HEK293 (cell line): Measurements from ENCODE around the gene RGS9.

Experiments used
- CTCF ChIA-PET: fragments of 350-600 bp; formaldehyde crosslinking; extraction: SDS; loops from one replicate; lab custom pipeline; 2021; ENCODE audit warnings: antibody characterized with exemption; lab: Yijun Ruan, JAX
- POLR2A ChIA-PET: fragments of 300-600 bp; formaldehyde crosslinking; extraction: SDS; loops from one replicate; lab custom pipeline; 2020; ENCODE audit warnings: antibody characterized with exemption, inconsistent platforms; lab: Yijun Ruan, JAX
- H3K27ac ChIP-seq: fragments of 200-500 bp; sonication (Bioruptor generic); 2 replicates; pipeline ENCODE4 v1.5.1; 2014; ENCODE audit warnings: low read depth, low read length, control low read depth, inconsistent platforms; ENCODE audit errors: extremely low read depth
- H3K36me3 ChIP-seq, 2 experiments: fragments of 200-500 bp in 1 of 2; sonication (Bioruptor generic) in 1 of 2; 1 replicate in 1 of 2; 2 replicates in 1 of 2; pipeline ENCODE4 v1.5.1; 2014 to 2017; ENCODE audit warnings: inconsistent platforms in 2 of 2, low read length in 2 of 2; ENCODE audit not compliant: control insufficient read depth in 2 of 2, insufficient read depth in 1 of 2
- H3K4me1 ChIP-seq: fragments of 200-500 bp; sonication (Bioruptor generic); 2 replicates; pipeline ENCODE4 v1.5.1; 2014; ENCODE audit warnings: mild to moderate bottlenecking, low read length, inconsistent platforms; ENCODE audit not compliant: control insufficient read depth, insufficient read depth
- H3K4me3 ChIP-seq: 2 replicates; pipeline ENCODE4 v1.5.1; 2011; ENCODE audit warnings: low read depth, mild to moderate bottlenecking, control low read depth, low read length, moderate library complexity
- H3K9me3 ChIP-seq: fragments of 200-500 bp; sonication (Bioruptor generic); 2 replicates; pipeline ENCODE4 v1.5.1; 2014; ENCODE audit warnings: low read depth, low read length, inconsistent platforms; ENCODE audit not compliant: control insufficient read depth, insufficient read depth
- AEBP2 ChIP-seq: fragments of 450-650 bp; formaldehyde crosslinking; IDR thresholded peaks from 2 replicates; pipeline ENCODE4 v1.5.1; 2016; ENCODE audit warnings: missing biosample characterization, missing genetic modification characterization, borderline replicate concordance
- IKZF3 ChIP-seq: fragments of 450-650 bp; IDR thresholded peaks from 2 replicates; pipeline ENCODE4 v1.5.0; 2018; ENCODE audit warnings: missing biosample characterization, mild to moderate bottlenecking, missing genetic modification characterization, moderate library complexity
- KLF1 ChIP-seq: fragments of 450-650 bp; formaldehyde crosslinking; IDR thresholded peaks from 2 replicates; pipeline ENCODE4 v1.5.1; 2016; ENCODE audit warnings: missing biosample characterization, missing genetic modification characterization
- PRDM1 ChIP-seq: fragments of 450-650 bp; formaldehyde crosslinking; IDR thresholded peaks from 2 replicates; pipeline ENCODE4; 2016; ENCODE audit warnings: missing biosample characterization, missing genetic modification characterization
- SALL2 ChIP-seq: fragments of 450-650 bp; formaldehyde crosslinking; IDR thresholded peaks from 2 replicates; pipeline ENCODE4 v1.5.0; 2017; ENCODE audit warnings: missing biosample characterization, mild to moderate bottlenecking, missing genetic modification characterization, borderline replicate concordance
- SETDB1 ChIP-seq: IDR thresholded peaks from one replicate; pipeline ENCODE4 v1.6.1; 2017; ENCODE audit warnings: mild to moderate bottlenecking, low read length, moderate library complexity, mixed read lengths; ENCODE audit not compliant: insufficient read length
- TCF7L2 ChIP-seq: IDR thresholded peaks from 2 replicates; pipeline ENCODE4 v1.6.1; 2011; ENCODE audit warnings: low read depth, mild to moderate bottlenecking, inconsistent platforms, low read length, moderate library complexity, borderline replicate concordance
- ZBTB17 ChIP-seq: fragments of 450-650 bp; formaldehyde crosslinking; IDR thresholded peaks from 2 replicates; pipeline ENCODE4 v1.5.1; 2016; ENCODE audit warnings: missing biosample characterization, missing genetic modification characterization
- ZBTB21 ChIP-seq: fragments of 450-650 bp; formaldehyde crosslinking; IDR thresholded peaks from 2 replicates; pipeline ENCODE4 v1.5.1; 2017; ENCODE audit warnings: missing biosample characterization, missing genetic modification characterization
- ZBTB7A ChIP-seq: fragments of 450-650 bp; formaldehyde crosslinking; IDR thresholded peaks from 2 replicates; pipeline ENCODE4 v1.5.1; 2016; ENCODE audit warnings: low read depth, missing biosample characterization, missing genetic modification characterization
- ZFP3 ChIP-seq: fragments of 450-650 bp; formaldehyde crosslinking; IDR thresholded peaks from 2 replicates; pipeline ENCODE4 v1.5.1; 2016; ENCODE audit warnings: low read depth, missing biosample characterization, missing genetic modification characterization
- ZIC2 ChIP-seq: fragments of 450-650 bp; formaldehyde crosslinking; IDR thresholded peaks from 2 replicates; pipeline ENCODE4 v1.5.1; 2016; ENCODE audit warnings: missing biosample characterization, missing genetic modification characterization
- ZNF10 ChIP-seq: fragments of 450-650 bp; formaldehyde crosslinking; IDR thresholded peaks from 2 replicates; pipeline ENCODE4 v1.5.1; 2017; ENCODE audit warnings: missing biosample characterization, missing genetic modification characterization
- ZNF138 ChIP-seq: fragments of 450-650 bp; formaldehyde crosslinking; IDR thresholded peaks from 2 replicates; pipeline ENCODE4 v1.5.1; 2016; ENCODE audit warnings: missing biosample characterization, missing genetic modification characterization, borderline replicate concordance
- ZNF292 ChIP-seq: fragments of 450-650 bp; formaldehyde crosslinking; IDR thresholded peaks from 2 replicates; pipeline ENCODE4 v1.5.1; 2016; ENCODE audit warnings: low read depth, missing biosample characterization, missing genetic modification characterization, borderline replicate concordance
- ZNF324 ChIP-seq: fragments of 450-650 bp; formaldehyde crosslinking; IDR thresholded peaks from 2 replicates; pipeline ENCODE4 v1.5.1; 2016; ENCODE audit warnings: missing biosample characterization, missing genetic modification characterization
- ZNF48 ChIP-seq: fragments of 450-650 bp; formaldehyde crosslinking; IDR thresholded peaks from 2 replicates; pipeline ENCODE4 v1.5.1; 2016; ENCODE audit warnings: missing biosample characterization, missing genetic modification characterization
- ZNF521 ChIP-seq: fragments of 450-650 bp; formaldehyde crosslinking; IDR thresholded peaks from 2 replicates; pipeline ENCODE4 v1.5.1; 2017; ENCODE audit warnings: missing biosample characterization, mild to moderate bottlenecking, missing genetic modification characterization
- ZNF624 ChIP-seq: fragments of 450-650 bp; formaldehyde crosslinking; IDR thresholded peaks from 2 replicates; pipeline ENCODE4 v1.5.1; 2017; ENCODE audit warnings: missing biosample characterization, missing genetic modification characterization
- ZNF843 ChIP-seq: fragments of 450-650 bp; formaldehyde crosslinking; IDR thresholded peaks from 2 replicates; pipeline ENCODE4 v1.5.1; 2016; ENCODE audit warnings: missing biosample characterization, missing genetic modification characterization
- TF ChIP-seq, protein P1 (sequence below): fragments of 450-650 bp; formaldehyde crosslinking; IDR thresholded peaks from 2 replicates; pipeline ENCODE4 v1.5.1; 2016; ENCODE audit warnings: missing biosample characterization, missing genetic modification characterization
- TF ChIP-seq, protein P2 (sequence below): fragments of 450-650 bp; formaldehyde crosslinking; IDR thresholded peaks from 2 replicates; pipeline ENCODE4 v1.5.1; 2016; ENCODE audit warnings: missing biosample characterization, missing genetic modification characterization
- TF ChIP-seq, protein P3 (sequence below): fragments of 450-650 bp; formaldehyde crosslinking; IDR thresholded peaks from 2 replicates; pipeline ENCODE4 v1.5.1; 2017; ENCODE audit warnings: missing biosample characterization, missing genetic modification characterization

RGS9 gene

DNA sequence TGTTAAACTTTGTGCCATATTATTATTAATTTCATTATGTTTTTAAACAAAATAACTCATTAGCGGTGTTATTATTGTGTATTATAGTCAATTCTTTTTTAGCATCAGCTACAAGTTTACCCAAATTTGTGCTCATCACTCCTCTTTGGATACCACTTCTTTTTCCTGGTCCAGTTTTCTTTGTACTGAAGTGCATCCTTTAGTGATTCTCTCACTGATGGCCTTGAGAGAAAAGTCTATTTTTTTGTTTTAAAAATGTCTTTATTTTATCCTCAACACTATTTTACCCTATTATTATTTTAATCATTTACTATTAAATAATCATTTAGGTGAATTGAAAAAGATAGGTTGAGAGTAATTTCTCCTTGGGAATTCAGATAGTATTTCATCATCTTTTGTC is 99.2 kb downstream of the RGS9 start:
- POLR2A ChIA-PET, result no interaction called here
- Histone ChIP-seq H3K27ac (no peak overlapping the region), H3K4me1 (no peaks in the 10 kb centered on the region)
- TF ChIP-seq SETDB1 (peak; percentile 78), ZBTB17 (tag by site-specific recombination) (no peak), ZNF624 (peak; percentile 79; the same call in 1 of the 2 replicates), AEBP2 (tag by site-specific recombination) (no peak)
- TF ChIP-seq, all 188 proteins: peak for 2
- Histone ChIP-seq H3K36me3 (no peaks in the 10 kb centered on the region), H3K4me3 (no peak overlapping the region), H3K9me3 (no peaks in the 10 kb centered on the region)
- CTCF ChIA-PET, result interaction anchor here (0.6 kb wide), 1 partner anchor 566 kb away, joined by 3 read pairs; no protein-coding TSS in a partner anchor

GRCh38 chr17:65243838-65244625 is 106.9 kb downstream of the RGS9 start:
- no peaks in the 10 kb centered on the region for H3K9me3 ChIP-seq
- CTCF ChIA-PET, result interaction anchor here (0.5 to 0.8 kb wide), 3 partner anchors 12 to 969 kb away, joined by 3 to 4 read pairs (median 3); no protein-coding TSS in a partner anchor
- no peak overlapping the region for H3K27ac ChIP-seq
- POLR2A ChIA-PET, result interaction anchor here (0.6 kb wide), 1 partner anchor 14 kb away, joined by 3 read pairs; no protein-coding TSS in a partner anchor
- H3K36me3 ChIP-seq, result no peaks in the 10 kb centered on the region
- H3K4me1 ChIP-seq, result peaks cover 3% of the 10 kb centered on the region; the same call in 1 of the 2 replicates
- no peak overlapping the region for H3K4me3 ChIP-seq
- TF ChIP-seq ZBTB7A (tag by site-specific recombination) (no peak), ZNF48 (tag by site-specific recombination) (no peak), ZNF10 (tag by site-specific recombination) (no peak), KLF1 (tag by site-specific recombination) (0 out of 2 replicates have a peak, but pooled peaks have one; percentile 16), ZNF292 (tag by site-specific recombination) (no peak), ZNF324 (tag by site-specific recombination) (no peak), ZIC2 (tag by site-specific recombination) (peak; percentile 28), ZNF521 (tag by site-specific recombination) (no peak), SALL2 (tag by site-specific recombination) (no peak), ZNF843 (no peak), PRDM1 (tag by site-specific recombination) (no peak), ZFP3 (no peak), ZBTB17 (tag by site-specific recombination) (0 out of 2 replicates have a peak, but pooled peaks have one; percentile 27), ZNF138 (no peak), ZBTB21 (tag by site-specific recombination) (no peak), TCF7L2 (peak; percentile 63; the same call in 1 of the 2 replicates), IKZF3 (tag by site-specific recombination) (no peak)
- TF ChIP-seq, protein P1, sequence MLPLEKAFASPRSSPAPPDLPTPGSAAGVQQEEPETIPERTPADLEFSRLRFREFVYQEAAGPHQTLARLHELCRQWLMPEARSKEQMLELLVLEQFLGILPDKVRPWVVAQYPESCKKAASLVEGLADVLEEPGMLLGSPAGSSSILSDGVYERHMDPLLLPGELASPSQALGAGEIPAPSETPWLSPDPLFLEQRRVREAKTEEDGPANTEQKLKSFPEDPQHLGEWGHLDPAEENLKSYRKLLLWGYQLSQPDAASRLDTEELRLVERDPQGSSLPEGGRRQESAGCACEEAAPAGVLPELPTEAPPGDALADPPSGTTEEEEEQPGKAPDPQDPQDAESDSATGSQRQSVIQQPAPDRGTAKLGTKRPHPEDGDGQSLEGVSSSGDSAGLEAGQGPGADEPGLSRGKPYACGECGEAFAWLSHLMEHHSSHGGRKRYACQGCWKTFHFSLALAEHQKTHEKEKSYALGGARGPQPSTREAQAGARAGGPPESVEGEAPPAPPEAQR (tag by site-specific recombination), result no peak
- TF ChIP-seq, protein P2, sequence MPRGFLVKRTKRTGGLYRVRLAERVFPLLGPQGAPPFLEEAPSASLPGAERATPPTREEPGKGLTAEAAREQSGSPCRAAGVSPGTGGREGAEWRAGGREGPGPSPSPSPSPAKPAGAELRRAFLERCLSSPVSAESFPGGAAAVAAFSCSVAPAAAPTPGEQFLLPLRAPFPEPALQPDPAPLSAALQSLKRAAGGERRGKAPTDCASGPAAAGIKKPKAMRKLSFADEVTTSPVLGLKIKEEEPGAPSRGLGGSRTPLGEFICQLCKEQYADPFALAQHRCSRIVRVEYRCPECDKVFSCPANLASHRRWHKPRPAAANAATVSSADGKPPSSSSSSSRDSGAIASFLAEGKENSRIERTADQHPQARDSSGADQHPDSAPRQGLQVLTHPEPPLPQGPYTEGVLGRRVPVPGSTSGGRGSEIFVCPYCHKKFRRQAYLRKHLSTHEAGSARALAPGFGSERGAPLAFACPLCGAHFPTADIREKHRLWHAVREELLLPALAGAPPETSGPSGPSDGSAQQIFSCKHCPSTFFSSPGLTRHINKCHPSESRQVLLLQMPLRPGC, result no peak
- TF ChIP-seq, protein P3, sequence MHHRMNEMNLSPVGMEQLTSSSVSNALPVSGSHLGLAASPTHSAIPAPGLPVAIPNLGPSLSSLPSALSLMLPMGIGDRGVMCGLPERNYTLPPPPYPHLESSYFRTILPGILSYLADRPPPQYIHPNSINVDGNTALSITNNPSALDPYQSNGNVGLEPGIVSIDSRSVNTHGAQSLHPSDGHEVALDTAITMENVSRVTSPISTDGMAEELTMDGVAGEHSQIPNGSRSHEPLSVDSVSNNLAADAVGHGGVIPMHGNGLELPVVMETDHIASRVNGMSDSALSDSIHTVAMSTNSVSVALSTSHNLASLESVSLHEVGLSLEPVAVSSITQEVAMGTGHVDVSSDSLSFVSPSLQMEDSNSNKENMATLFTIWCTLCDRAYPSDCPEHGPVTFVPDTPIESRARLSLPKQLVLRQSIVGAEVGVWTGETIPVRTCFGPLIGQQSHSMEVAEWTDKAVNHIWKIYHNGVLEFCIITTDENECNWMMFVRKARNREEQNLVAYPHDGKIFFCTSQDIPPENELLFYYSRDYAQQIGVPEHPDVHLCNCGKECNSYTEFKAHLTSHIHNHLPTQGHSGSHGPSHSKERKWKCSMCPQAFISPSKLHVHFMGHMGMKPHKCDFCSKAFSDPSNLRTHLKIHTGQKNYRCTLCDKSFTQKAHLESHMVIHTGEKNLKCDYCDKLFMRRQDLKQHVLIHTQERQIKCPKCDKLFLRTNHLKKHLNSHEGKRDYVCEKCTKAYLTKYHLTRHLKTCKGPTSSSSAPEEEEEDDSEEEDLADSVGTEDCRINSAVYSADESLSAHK (tag by site-specific recombination), result no peak
